ENCODE data around the gene HAPLN3.

HAPLN3 gene

DNA sequence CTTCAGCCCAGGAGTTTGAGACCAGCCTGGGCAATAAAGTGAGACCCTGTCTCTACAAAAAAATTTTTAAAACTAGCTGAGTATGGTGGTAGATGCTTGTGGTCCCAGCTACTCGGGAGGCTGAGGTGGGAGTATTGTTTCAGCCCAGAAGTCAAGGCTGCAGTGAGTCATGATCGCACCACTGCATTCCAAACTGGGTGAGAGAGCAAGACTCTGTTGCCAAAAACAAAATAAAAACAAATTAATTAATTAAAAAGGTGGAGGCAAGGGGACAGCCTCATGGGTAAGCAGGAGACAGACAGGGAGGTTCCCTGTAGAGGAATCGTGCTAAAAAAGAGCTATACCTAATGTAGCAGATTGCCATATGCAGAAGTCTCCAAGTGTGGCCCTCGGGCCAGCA lies 12.6 kb downstream of the HAPLN3 start:
- DNase-seq (ENCODE audit: extremely low read depth, low read depth), result no peak
- TF ChIP-seq, protein P1, sequence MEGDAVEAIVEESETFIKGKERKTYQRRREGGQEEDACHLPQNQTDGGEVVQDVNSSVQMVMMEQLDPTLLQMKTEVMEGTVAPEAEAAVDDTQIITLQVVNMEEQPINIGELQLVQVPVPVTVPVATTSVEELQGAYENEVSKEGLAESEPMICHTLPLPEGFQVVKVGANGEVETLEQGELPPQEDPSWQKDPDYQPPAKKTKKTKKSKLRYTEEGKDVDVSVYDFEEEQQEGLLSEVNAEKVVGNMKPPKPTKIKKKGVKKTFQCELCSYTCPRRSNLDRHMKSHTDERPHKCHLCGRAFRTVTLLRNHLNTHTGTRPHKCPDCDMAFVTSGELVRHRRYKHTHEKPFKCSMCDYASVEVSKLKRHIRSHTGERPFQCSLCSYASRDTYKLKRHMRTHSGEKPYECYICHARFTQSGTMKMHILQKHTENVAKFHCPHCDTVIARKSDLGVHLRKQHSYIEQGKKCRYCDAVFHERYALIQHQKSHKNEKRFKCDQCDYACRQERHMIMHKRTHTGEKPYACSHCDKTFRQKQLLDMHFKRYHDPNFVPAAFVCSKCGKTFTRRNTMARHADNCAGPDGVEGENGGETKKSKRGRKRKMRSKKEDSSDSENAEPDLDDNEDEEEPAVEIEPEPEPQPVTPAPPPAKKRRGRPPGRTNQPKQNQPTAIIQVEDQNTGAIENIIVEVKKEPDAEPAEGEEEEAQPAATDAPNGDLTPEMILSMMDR (IDR thresholded peaks at IDR 0.05; ENCODE audit: low read depth, low read length, missing control alignments), result no peak
- H3K4me3 ChIP-seq (replicated peaks; ENCODE audit: low read depth, low read length), result no peak overlapping the region

DNA sequence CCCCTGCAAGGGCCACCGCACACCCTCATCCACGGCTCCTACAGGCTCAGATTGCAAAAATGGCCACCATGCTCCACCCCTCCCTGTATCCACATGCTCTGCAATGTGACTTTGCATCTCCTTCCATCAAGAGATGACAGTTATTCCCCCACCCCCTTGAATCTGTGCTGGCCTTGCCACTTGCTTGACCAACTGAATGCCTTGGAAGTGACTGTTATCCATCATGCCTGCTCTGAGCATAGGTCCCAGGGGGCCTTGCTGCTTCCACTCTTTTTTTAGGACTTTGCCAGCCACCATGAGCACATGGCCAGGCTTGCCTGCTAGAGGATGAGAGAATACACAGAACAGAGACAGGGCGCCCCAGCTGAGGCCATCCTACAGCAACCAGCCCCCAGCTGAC lies 13.6 kb downstream of the HAPLN3 start:
- no peak for DNase-seq (ENCODE audit: extremely low read depth, low read depth)
- no peak overlapping the region for H3K4me3 ChIP-seq (replicated peaks; ENCODE audit: low read depth, low read length)
- TF ChIP-seq, protein P1 (IDR thresholded peaks at IDR 0.05; ENCODE audit: low read depth, low read length, missing control alignments), result no peak

DNA sequence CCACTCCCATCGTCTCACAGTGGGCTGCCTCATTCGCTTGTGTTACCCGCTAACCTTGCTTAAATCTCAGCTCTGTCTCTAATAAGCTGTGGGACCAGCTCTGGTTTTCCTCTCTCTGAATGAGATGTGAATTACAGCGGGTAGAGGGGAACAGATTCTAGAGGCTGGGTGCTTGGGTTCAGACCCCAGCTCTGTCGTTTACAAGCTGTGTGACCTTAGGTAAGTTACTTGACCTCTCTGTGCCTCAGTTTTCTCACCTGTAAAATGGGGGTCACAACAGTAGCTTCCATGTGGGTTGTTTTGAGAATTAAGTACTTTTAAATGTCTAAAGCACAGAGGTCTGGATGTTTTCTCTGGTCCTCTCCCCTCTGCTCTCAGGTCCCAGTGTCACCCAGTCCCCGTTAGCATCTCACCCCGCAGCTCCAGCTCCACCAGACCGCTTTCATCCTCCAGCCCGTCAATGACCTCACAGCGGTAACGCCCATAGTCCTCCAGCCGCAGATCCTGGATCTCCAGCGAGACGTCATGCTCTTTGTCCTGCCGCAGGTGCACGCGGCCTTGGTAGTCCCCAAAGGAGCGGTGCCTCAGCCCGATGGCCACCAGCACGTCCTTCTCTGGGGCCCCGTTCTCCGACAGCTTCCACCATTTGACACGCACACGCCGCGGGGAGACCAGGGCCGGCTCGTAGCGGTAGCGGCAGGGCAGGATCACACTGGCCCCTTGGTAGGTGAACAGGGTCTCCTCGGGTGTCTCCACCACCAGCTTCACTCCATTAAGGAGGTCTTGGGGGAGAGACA lies 14.2 kb downstream of the HAPLN3 start:
- DNase-seq (ENCODE audit: extremely low read depth, low read depth), result no peak
- no peak overlapping the region for H3K4me3 ChIP-seq (replicated peaks; ENCODE audit: low read depth, low read length)
- TF ChIP-seq, protein P1 (IDR thresholded peaks at IDR 0.05; ENCODE audit: low read depth, low read length, missing control alignments), result no peak

DNA sequence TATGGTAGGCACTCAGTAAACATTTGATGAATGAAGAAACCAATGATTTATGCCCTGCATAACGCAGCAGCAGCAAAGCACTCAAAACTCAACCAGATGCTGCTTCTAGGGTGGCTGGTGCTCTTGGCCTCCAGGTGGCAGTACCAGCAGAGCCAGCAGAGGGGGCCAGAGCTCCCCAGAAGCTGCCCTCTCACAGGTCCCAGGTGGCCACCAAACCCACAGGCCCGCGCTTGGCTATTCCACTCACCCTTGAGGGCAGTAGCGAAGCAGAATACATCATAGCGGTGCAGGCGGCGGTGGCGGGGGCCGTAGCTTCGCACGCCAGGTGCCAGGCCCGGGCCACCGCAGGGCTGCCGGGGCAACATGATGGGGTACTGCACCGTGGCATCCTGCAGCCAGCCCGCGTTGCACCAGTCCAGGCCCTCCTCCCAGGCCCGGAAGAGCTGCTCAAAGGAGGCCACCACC lies 16.6 kb downstream of the HAPLN3 start:
- TF ChIP-seq, protein P1 (IDR thresholded peaks at IDR 0.05; ENCODE audit: low read depth, low read length, missing control alignments), result peak; percentile 91
- DNase-seq (ENCODE audit: extremely low read depth, low read depth), result peak; percentile 32
- no peak overlapping the region for H3K4me3 ChIP-seq (replicated peaks; ENCODE audit: low read depth, low read length)

DNA sequence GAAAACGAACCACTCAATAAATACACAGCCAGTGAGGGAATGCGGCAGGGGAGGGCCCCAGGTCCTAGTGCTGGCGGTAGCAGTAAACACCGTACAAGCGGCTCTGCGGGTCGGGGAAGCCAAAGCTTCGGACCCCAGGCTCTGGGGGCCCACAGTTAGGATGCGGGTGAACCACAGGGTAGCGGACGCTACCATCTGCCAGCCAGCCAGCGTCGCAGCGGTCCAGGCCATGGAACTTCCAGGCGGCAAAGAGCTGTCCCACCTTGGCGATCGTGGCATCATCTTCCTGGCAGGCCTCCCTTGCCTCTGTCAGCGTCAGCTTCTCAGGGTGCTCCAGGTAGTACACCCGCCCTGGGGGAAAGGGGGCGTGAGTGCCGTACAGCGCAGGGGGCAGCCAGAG lies 17.4 kb downstream of the HAPLN3 start:
- no peak for DNase-seq (ENCODE audit: extremely low read depth, low read depth)
- TF ChIP-seq, protein P1 (IDR thresholded peaks at IDR 0.05; ENCODE audit: low read depth, low read length, missing control alignments), result no peak
- no peak overlapping the region for H3K4me3 ChIP-seq (replicated peaks; ENCODE audit: low read depth, low read length)

DNA sequence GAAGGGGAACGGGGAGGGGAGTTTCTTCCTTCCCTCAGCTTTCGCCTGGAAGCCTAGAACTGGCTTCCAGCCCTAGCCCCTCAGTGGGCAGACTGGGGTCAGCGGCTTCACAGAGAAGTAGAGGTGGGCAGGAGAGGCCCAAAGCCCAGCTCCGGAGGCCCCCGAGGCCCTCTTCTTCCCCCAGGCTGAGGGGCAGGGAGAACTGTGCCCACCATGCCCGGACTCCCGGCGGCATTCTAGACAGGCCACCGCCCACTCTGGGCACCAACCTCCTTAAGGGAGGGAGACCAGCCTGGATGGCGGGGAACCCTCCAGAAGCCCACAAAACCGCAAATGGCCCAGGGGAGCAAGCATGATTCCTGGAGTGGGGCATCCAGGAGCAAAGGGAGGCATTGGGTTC lies 17.9 kb downstream of the HAPLN3 start:
- DNase-seq (ENCODE audit: extremely low read depth, low read depth), result no peak
- H3K4me3 ChIP-seq (replicated peaks; ENCODE audit: low read depth, low read length), result no peak overlapping the region
- TF ChIP-seq, protein P1 (IDR thresholded peaks at IDR 0.05; ENCODE audit: low read depth, low read length, missing control alignments), result no peak

All from HFF-Myc (cell line).